HepG2 (cell line): ENCODE data around the gene PHTF1. TPM values are rescaled to one million over a fixed set of nuclear protein-coding genes. Genes with fewer than 3 reads are reported as not detected.

ENCODE experiments used
- ATAC-seq: fragments of 200-7000 bp; cut with Tn5 transposase; 3 replicates; pipeline ENCODE4 v1.9.1; 2020; ENCODE audit warnings: mild to moderate bottlenecking, moderate library complexity
- BruUV-seq: library from RNA; stranded (reverse); fragments of 400-500 nt; replicated peaks from 2 replicates; lab custom pipeline; 2021; lab: Mats Ljungman, UMichigan
- CTCF ChIA-PET: fragments of 300-600 bp; formaldehyde crosslinking; extraction: SDS; loops from one replicate; lab custom pipeline; 2021; ENCODE audit warnings: low total read pairs, inconsistent platforms, low intra/inter-chr PET ratio; lab: Yijun Ruan, JAX
- POLR2A ChIA-PET: fragments of 350-600 bp; sonication (Branson Sonifier 250); formaldehyde crosslinking; loops from one replicate; lab custom pipeline; 2020; ENCODE audit warnings: antibody characterized with exemption, inconsistent platforms; lab: Yijun Ruan, JAX
- DNase-seq: peaks from one replicate; pipeline ENCODE4 v3.0.0-alpha.2; 2015; ENCODE audit warnings: low spot score
- FAIRE-seq: peaks from 3 replicates; lab custom pipeline; 2011; peaks lifted over from hg19 to GRCh38; lab: Jason Lieb, UNC
- H2AFZ ChIP-seq: one replicate; pipeline ENCODE4 v1.6.1; 2011; ENCODE audit warnings: low read length, inconsistent platforms
- H3K27ac ChIP-seq: fragments of 300-600 bp; 3 replicates; pipeline ENCODE4 v1.8.0; 2011; ENCODE audit warnings: mixed run types, mild to moderate bottlenecking, mixed read lengths, low read length, inconsistent platforms; ENCODE audit not compliant: insufficient read depth; ENCODE audit errors: extremely low read length
- H3K27me3 ChIP-seq, 2 experiments: fragments of 200-600 bp in 1 of 2; 2 replicates in 1 of 2; 3 replicates in 1 of 2; pipeline versions ENCODE4 v1.6.0 to v1.8.0; 2011; ENCODE audit warnings: low read length in 2 of 2, mild to moderate bottlenecking in 2 of 2, moderate library complexity in 2 of 2, inconsistent platforms in 1 of 2; ENCODE audit not compliant: insufficient read depth in 2 of 2, control insufficient read depth in 1 of 2
- H3K36me3 ChIP-seq, 2 experiments: fragments of 200-600 bp in 1 of 2; replicated peaks in 1 of 2; 2 replicates in 1 of 2; 3 replicates in 1 of 2; pipeline versions ENCODE4 v1.5.1 to v1.8.0; 2011; ENCODE audit warnings: low read length in 2 of 2, inconsistent platforms in 1 of 2; ENCODE audit not compliant: insufficient read depth in 2 of 2, control insufficient read depth in 1 of 2
- H3K4me1 ChIP-seq: 2 replicates; pipeline ENCODE4 v1.5.1; 2012; ENCODE audit warnings: low read length, inconsistent platforms; ENCODE audit not compliant: insufficient read depth
- H3K4me2 ChIP-seq: 2 replicates; pipeline ENCODE4 v1.6.0; 2011; ENCODE audit warnings: low read depth, low read length, inconsistent platforms
- H3K4me3 ChIP-seq, 3 experiments: fragments of 200-600 bp in 1 of 3; sonication (generic), shearing (Covaris generic) in 1 of 3; replicated peaks in 1 of 3; 2 replicates each; pipeline ENCODE4 v1.5.1; 2011 to 2016; ENCODE audit warnings: low read length in 3 of 3, inconsistent platforms in 2 of 3, low read depth in 2 of 3, mild to moderate bottlenecking in 2 of 3, control low read depth in 1 of 3, mixed read lengths in 1 of 3; ENCODE audit not compliant: insufficient read depth in 1 of 3
- H3K79me2 ChIP-seq: one replicate; pipeline ENCODE4 v1.6.1; 2011; ENCODE audit warnings: low read length, inconsistent platforms; ENCODE audit not compliant: insufficient read depth
- H3K9ac ChIP-seq: 2 replicates; pipeline ENCODE4 v1.6.0; 2011; ENCODE audit warnings: mild to moderate bottlenecking, low read depth, low read length, inconsistent platforms; ENCODE audit not compliant: insufficient read depth
- H3K9me3 ChIP-seq: 2 replicates; pipeline ENCODE4 v1.5.1; 2012; ENCODE audit warnings: mild to moderate bottlenecking, low read length
- H4K20me1 ChIP-seq: 2 replicates; pipeline ENCODE4 v1.6.0; 2011; ENCODE audit warnings: inconsistent platforms, mild to moderate bottlenecking, low read length, moderate library complexity; ENCODE audit not compliant: insufficient read depth
- CBX5 ChIP-seq: sonication (generic); formaldehyde crosslinking; IDR thresholded peaks from 2 replicates; pipeline ENCODE4 v1.4.0; 2020; ENCODE audit warnings: missing genetic modification reagents, borderline replicate concordance
- WGBS: methylation state at CpG from one replicate; pipeline ENCODE4 v1.1.6; 2017; ENCODE audit warnings: low lambda C conversion rate; 5-methylcytosine and 5-hydroxymethylcytosine counted together
- in situ Hi-C: cut with HindIII; loops from 2 replicates; pipeline ENCODE4 v1.10.0; 2017; ENCODE audit warnings: low pct_unique_long_range_greater_than_20kb; ENCODE audit not compliant: extremely low pct_ligation_motif_present
- intact Hi-C: fragments of 100-400 bp; cut with micrococcal nuclease; formaldehyde crosslinking; loops from one replicate; pipeline ENCODE4 v1.10.0; 2022; ENCODE audit not compliant: unreplicated experiment
- polyA plus RNA-seq, 8 experiments: library from polyadenylated mRNA; depleted of rRNA in 3 of 8; stranded (reverse) in 7 of 8; unstranded in 1 of 8; fragments of >200 nt; fragmentation: Illumina TruSeq in 4 of 8; extraction: Trizol in 4 of 8; gene quantifications; 2 replicates each; pipeline versions ENCODE4 v1.2.1 to v1.2.3, GENCODE V29; 2011 to 2016; ENCODE audit warnings: low read depth in 4 of 8, missing spikeins in 1 of 8, mixed read lengths in 1 of 8; ENCODE audit not compliant: insufficient read depth in 1 of 8
- total RNA-seq, 5 experiments: library from RNA; depleted of rRNA; stranded (reverse); fragments of >200 nt; fragmentation: Illumina TruSeq; extraction: Trizol; gene quantifications; 2 replicates each; pipeline ENCODE4 v1.2.3, GENCODE V29; 2016; ENCODE audit warnings: low read depth in 1 of 5
- TF ChIP-seq, protein P1 (sequence below): sonication (generic); formaldehyde crosslinking; IDR thresholded peaks from 2 replicates; pipeline ENCODE4 v1.9.0; 2021; ENCODE audit warnings: missing genetic modification reagents, mild to moderate bottlenecking, borderline replicate concordance
- TF ChIP-seq, protein P2 (sequence below): sonication (generic); formaldehyde crosslinking; IDR thresholded peaks from 2 replicates; pipeline ENCODE4 v1.4.0; 2020; ENCODE audit warnings: missing genetic modification reagents
- TF ChIP-seq, protein P3 (sequence below): sonication (generic); formaldehyde crosslinking; IDR thresholded peaks from one replicate; pipeline ENCODE4 v1.5.1; 2020; ENCODE audit warnings: mild to moderate bottlenecking, missing genetic modification reagents; ENCODE audit errors: not compliant biosample characterization
- TF ChIP-seq, protein P4 (sequence below): sonication (generic); formaldehyde crosslinking; IDR thresholded peaks from 2 replicates; pipeline ENCODE4 v1.5.0; 2020; ENCODE audit warnings: mild to moderate bottlenecking, missing genetic modification reagents, borderline replicate concordance

PHTF1 gene
- total and polyA plus RNA-seq, 2 of the 13 experiments (the other 11 are each of a cell fraction or from before 2014, with no cell fraction given) = 5.0 to 19.7 TPM

DNA sequence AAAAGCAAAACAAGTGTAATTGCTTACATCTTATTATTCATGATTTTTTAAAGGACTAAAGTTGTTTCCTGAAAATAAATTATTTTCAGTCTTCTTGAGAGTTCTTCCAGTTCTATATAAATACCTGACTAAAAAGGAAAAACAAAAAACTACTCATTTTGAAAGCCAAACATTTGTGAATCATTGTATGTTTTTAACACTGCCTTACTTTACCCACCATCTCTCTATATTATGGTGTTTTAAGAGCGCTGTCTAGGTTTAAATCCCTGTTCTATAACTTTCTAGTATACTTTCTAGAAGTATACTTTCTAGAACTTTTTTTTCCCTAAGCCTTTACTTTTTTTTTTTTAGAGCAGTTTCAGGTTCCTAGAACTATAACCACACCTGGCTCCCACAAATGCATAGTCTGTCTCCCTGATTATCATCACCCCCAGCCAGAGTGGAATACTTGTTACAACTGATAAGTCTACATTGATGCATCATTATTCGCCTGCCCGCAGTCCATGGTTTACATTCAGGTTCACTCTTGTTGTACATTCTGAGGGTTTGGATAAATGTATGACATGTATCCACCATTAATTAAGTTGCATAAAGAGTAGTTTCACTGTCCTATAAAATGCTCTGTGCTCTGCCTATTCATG lies 43.2 kb upstream of the PHTF1 start (continued):
- TF ChIP-seq, protein P1, sequence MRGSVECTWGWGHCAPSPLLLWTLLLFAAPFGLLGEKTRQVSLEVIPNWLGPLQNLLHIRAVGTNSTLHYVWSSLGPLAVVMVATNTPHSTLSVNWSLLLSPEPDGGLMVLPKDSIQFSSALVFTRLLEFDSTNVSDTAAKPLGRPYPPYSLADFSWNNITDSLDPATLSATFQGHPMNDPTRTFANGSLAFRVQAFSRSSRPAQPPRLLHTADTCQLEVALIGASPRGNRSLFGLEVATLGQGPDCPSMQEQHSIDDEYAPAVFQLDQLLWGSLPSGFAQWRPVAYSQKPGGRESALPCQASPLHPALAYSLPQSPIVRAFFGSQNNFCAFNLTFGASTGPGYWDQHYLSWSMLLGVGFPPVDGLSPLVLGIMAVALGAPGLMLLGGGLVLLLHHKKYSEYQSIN (CRISPR knock-in tag) = no peak
- TF ChIP-seq, protein P2, sequence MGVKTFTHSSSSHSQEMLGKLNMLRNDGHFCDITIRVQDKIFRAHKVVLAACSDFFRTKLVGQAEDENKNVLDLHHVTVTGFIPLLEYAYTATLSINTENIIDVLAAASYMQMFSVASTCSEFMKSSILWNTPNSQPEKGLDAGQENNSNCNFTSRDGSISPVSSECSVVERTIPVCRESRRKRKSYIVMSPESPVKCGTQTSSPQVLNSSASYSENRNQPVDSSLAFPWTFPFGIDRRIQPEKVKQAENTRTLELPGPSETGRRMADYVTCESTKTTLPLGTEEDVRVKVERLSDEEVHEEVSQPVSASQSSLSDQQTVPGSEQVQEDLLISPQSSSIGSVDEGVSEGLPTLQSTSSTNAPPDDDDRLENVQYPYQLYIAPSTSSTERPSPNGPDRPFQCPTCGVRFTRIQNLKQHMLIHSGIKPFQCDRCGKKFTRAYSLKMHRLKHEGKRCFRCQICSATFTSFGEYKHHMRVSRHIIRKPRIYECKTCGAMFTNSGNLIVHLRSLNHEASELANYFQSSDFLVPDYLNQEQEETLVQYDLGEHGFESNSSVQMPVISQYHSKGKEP (CRISPR knock-in tag) = no peak

DNA sequence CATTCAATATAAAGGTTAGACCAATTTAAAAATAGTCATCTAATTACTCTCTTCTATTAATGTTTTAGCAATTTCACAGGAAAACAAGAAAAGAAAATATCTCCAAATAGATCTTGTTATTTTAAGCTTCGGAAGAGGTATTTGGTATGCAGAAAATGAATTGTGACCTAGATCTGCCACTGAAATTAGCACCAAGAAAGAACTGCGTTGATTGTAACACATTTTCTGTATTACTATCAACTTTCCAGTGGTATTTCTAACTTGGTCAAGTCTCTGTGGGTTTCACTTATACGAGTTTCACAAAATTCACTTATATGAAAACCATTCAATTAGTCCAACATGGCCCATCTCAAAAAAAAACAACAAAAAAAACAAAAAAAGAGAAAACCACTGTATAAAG lies 41.2 kb upstream of the PHTF1 start:
- Histone ChIP-seq H3K9ac (no peak overlapping the region), H3K4me3 (no peak overlapping the region), H3K27me3 (no peaks in the 10 kb centered on the region), H3K36me3 (peaks cover 0 to 22% of the 10 kb centered on the region in 2 experiments; a peak in 3 of 5 replicates), H2AFZ (no peak overlapping the region), H3K4me1 (peaks cover 39% of the 10 kb centered on the region), H3K4me2 (no peak overlapping the region), H3K79me2 (peaks cover 72% of the 10 kb centered on the region), H3K9me3 (no peaks in the 10 kb centered on the region), H4K20me1 (peaks cover 14% of the 10 kb centered on the region), H3K27ac (no peak overlapping the region)
- 95% methylated on average over 3 of the region's 3 CpGs for WGBS
- intact Hi-C loops (no loop called here), in situ Hi-C loops (no loop called here)
- CTCF ChIA-PET = no interaction called here
- BruUV-seq = no TSS peak
- POLR2A ChIA-PET = no interaction called here
- DNase-seq = no peak
- FAIRE-seq = no peak
- ATAC-seq = no peak
- TF ChIP-seq, protein P3, sequence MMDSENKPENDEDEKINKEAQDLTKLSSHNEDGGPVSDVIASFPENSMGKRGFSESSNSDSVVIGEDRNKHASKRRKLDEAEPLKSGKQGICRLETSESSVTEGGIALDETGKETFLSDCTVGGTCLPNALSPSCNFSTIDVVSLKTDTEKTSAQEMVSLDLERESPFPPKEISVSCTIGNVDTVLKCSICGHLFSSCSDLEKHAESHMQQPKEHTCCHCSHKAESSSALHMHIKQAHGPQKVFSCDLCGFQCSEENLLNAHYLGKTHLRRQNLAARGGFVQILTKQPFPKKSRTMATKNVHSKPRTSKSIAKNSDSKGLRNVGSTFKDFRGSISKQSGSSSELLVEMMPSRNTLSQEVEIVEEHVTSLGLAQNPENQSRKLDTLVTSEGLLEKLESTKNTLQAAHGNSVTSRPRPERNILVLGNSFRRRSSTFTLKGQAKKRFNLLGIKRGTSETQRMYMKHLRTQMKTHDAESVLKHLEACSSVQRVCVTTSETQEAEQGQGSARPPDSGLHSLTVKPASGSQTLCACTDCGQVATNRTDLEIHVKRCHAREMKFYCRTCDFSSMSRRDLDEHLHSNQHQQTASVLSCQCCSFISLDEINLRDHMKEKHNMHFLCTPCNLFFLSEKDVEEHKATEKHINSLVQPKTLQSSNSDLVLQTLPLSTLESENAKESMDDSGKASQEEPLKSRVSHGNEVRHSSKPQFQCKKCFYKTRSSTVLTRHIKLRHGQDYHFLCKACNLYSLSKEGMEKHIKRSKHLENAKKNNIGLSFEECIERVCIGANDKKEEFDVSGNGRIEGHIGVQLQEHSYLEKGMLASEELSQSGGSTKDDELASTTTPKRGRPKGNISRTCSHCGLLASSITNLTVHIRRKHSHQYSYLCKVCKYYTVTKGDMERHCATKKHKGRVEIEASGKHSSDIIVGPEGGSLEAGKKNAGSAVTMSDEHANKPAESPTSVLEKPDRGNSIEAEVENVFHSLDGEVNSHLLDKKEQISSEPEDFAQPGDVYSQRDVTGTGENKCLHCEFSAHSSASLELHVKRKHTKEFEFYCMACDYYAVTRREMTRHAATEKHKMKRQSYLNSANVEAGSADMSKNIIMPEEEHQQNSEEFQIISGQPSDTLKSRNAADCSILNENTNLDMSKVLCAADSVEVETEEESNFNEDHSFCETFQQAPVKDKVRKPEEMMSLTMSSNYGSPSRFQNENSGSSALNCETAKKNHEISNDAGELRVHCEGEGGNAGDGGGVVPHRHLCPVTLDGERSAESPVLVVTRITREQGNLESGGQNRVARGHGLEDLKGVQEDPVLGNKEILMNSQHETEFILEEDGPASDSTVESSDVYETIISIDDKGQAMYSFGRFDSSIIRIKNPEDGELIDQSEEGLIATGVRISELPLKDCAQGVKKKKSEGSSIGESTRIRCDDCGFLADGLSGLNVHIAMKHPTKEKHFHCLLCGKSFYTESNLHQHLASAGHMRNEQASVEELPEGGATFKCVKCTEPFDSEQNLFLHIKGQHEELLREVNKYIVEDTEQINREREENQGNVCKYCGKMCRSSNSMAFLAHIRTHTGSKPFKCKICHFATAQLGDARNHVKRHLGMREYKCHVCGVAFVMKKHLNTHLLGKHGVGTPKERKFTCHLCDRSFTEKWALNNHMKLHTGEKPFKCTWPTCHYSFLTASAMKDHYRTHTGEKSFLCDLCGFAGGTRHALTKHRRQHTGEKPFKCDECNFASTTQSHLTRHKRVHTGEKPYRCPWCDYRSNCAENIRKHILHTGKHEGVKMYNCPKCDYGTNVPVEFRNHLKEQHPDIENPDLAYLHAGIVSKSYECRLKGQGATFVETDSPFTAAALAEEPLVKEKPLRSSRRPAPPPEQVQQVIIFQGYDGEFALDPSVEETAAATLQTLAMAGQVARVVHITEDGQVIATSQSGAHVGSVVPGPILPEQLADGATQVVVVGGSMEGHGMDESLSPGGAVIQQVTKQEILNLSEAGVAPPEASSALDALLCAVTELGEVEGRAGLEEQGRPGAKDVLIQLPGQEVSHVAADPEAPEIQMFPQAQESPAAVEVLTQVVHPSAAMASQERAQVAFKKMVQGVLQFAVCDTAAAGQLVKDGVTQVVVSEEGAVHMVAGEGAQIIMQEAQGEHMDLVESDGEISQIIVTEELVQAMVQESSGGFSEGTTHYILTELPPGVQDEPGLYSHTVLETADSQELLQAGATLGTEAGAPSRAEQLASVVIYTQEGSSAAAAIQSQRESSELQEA (CRISPR knock-in tag) = no peak
- no peak for TF ChIP-seq CBX5 (CRISPR knock-in tag)
- TF ChIP-seq, protein P4, sequence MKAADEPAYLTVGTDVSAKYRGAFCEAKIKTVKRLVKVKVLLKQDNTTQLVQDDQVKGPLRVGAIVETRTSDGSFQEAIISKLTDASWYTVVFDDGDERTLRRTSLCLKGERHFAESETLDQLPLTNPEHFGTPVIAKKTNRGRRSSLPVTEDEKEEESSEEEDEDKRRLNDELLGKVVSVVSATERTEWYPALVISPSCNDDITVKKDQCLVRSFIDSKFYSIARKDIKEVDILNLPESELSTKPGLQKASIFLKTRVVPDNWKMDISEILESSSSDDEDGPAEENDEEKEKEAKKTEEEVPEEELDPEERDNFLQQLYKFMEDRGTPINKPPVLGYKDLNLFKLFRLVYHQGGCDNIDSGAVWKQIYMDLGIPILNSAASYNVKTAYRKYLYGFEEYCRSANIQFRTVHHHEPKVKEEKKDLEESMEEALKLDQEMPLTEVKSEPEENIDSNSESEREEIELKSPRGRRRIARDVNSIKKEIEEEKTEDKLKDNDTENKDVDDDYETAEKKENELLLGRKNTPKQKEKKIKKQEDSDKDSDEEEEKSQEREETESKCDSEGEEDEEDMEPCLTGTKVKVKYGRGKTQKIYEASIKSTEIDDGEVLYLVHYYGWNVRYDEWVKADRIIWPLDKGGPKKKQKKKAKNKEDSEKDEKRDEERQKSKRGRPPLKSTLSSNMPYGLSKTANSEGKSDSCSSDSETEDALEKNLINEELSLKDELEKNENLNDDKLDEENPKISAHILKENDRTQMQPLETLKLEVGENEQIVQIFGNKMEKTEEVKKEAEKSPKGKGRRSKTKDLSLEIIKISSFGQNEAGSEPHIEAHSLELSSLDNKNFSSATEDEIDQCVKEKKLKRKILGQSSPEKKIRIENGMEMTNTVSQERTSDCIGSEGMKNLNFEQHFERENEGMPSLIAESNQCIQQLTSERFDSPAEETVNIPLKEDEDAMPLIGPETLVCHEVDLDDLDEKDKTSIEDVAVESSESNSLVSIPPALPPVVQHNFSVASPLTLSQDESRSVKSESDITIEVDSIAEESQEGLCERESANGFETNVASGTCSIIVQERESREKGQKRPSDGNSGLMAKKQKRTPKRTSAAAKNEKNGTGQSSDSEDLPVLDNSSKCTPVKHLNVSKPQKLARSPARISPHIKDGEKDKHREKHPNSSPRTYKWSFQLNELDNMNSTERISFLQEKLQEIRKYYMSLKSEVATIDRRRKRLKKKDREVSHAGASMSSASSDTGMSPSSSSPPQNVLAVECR = no peak
